K562 treated with DMSO at 1 percent for 48 hours (cell line): ENCODE data around the gene GH2. TPM values are rescaled to one million over a fixed set of nuclear protein-coding genes. Genes with fewer than 3 reads are reported as not detected.

Experiments
- total RNA-seq: library from RNA; unstranded; fragments of 300-600 nt; gene quantifications from 2 replicates; pipeline ENCODE4 v1.2.3, GENCODE V29; 2022; ENCODE audit warnings: low replicate concordance; ENCODE audit errors: extremely low read depth

The GH2 gene
- total RNA-seq: not detected in 2 replicates

GRCh38 chr17:63881935-63882601 lies at the start of gene GH2:
Gene GH2 (minus strand): TSS chr17:63881944. CDS start chr17:63881801, 143 bp downstream.

GRCh38 chr17:63918789-63919305 lies 37.1 kb upstream of the GH2 start, which contains the start of gene GH1:
Gene GH1 (minus strand): TSS chr17:63918839. CDS start chr17:63918776, 63 bp downstream.

GRCh38 chr17:63911041-63911635 lies 29.4 kb upstream of the GH2 start, which contains the start of gene CSHL1:
Gene CSHL1 (minus strand): TSS chr17:63911258. CDS start chr17:63911196, 62 bp downstream.

GRCh38 chr17:63896524-63897354 lies 15.0 kb upstream of the GH2 start, which contains the start of gene CSH1:
Gene CSH1 (minus strand): TSS chr17:63896574. CDS start chr17:63896511, 63 bp downstream.

GRCh38 chr17:63873577-63873976 lies 8.2 kb downstream of the GH2 start, which contains the start of gene CSH2:
Gene CSH2 (minus strand): TSS chr17:63873677. CDS start chr17:63873614, 63 bp downstream.

GRCh38 chr17:63842540-63843386 lies 39.0 kb downstream of the GH2 start, which contains the start of gene SMARCD2:
Gene SMARCD2 (minus strand): TSS chr17:63842685. CDS start chr17:63842674, 11 bp downstream.

Other genes with a start within 250 kb of the GH2 start
- gene LIMD2, start 181.8 kb downstream of the GH2 start, total RNA-seq: not detected in 2 replicates
- gene STRADA, start 140.1 kb downstream of the GH2 start, total RNA-seq: not detected in 2 replicates
- not detected in 2 replicates for gene CCDC47, start 108.3 kb downstream of the GH2 start, total RNA-seq
- not detected in 2 replicates for gene DDX42, start 107.8 kb downstream of the GH2 start, total RNA-seq
- 726 TPM in 1 of 2 replicates, not detected in the other for gene PSMC5, start 54.5 kb downstream of the GH2 start, total RNA-seq
- gene FTSJ3, start 54.3 kb downstream of the GH2 start, total RNA-seq: not detected in 2 replicates
- not detected in 2 replicates for gene SMARCD2, start 39.3 kb downstream of the GH2 start, total RNA-seq
- gene CSH2, start 8.3 kb downstream of the GH2 start, total RNA-seq: not detected in 2 replicates
- not detected in 2 replicates for gene CSH1, start 14.6 kb upstream of the GH2 start, total RNA-seq
- not detected in 2 replicates for gene CSHL1, start 29.3 kb upstream of the GH2 start, total RNA-seq
- gene GH1, start 36.9 kb upstream of the GH2 start, total RNA-seq: not detected in 2 replicates
- gene CD79B, start 50.4 kb upstream of the GH2 start, total RNA-seq: not detected in 2 replicates
- not detected in 2 replicates for gene SCN4A, start 91.0 kb upstream of the GH2 start, total RNA-seq
- not detected in 2 replicates for gene PRR29, start 116.4 kb upstream of the GH2 start, total RNA-seq
- not detected in 2 replicates for gene ICAM2, start 138.7 kb upstream of the GH2 start, total RNA-seq
- not detected in 2 replicates for gene ERN1, start 248.2 kb upstream of the GH2 start, total RNA-seq